Fibroblast of lung (primary cell): Measurements from ENCODE around the gene ASTN2. TPM values are rescaled to one million over a fixed set of nuclear protein-coding genes. Genes with fewer than 3 reads are reported as not detected.

Source experiments
- DNase-seq, 2 donors: peaks; one replicate each; pipeline versions ENCODE4 v3.0.0 to v3.0.0-alpha.2; 2010; ENCODE audit warnings: low read depth in 2 of 2
- H2AFZ ChIP-seq: 2 replicates; pipeline ENCODE4 v1.5.1; 2012; ENCODE audit warnings: low read length, control low read depth, inconsistent platforms
- H3K27ac ChIP-seq: 2 replicates; pipeline ENCODE4 v1.5.1; 2011; ENCODE audit warnings: low read length, control low read depth; ENCODE audit not compliant: insufficient read depth
- H3K27me3 ChIP-seq: 2 replicates; pipeline ENCODE4 v1.5.1; 2011; ENCODE audit warnings: mild to moderate bottlenecking, low read length; ENCODE audit not compliant: control insufficient read depth, insufficient read depth
- H3K36me3 ChIP-seq: 2 replicates; pipeline ENCODE4 v1.5.1; 2011; ENCODE audit warnings: low read length; ENCODE audit not compliant: control insufficient read depth, insufficient read depth
- H3K4me1 ChIP-seq: 2 replicates; pipeline ENCODE4 v1.5.1; 2011; ENCODE audit warnings: low read length; ENCODE audit not compliant: control insufficient read depth, insufficient read depth; ENCODE audit errors: extremely low read depth
- H3K4me2 ChIP-seq: 2 replicates; pipeline ENCODE4 v1.5.1; 2011; ENCODE audit warnings: low read length, control low read depth; ENCODE audit not compliant: insufficient read depth; ENCODE audit errors: extremely low read depth
- H3K4me3 ChIP-seq, 4 experiments: fragments of 200-600 bp in 1 of 4; sonication (generic) in 1 of 4; replicated peaks in 1 of 4; 2 replicates each; pipeline ENCODE4 v1.5.1; 2011 to 2016; ENCODE audit warnings: low read length in 4 of 4, low read depth in 3 of 4, mild to moderate bottlenecking in 3 of 4, control low read depth in 2 of 4, inconsistent platforms in 1 of 4, mixed read lengths in 1 of 4; ENCODE audit not compliant: insufficient read depth in 1 of 4; ENCODE audit errors: control extremely low read depth in 1 of 4
- H3K79me2 ChIP-seq: 2 replicates; pipeline ENCODE4 v1.5.1; 2012; ENCODE audit warnings: mild to moderate bottlenecking, low read length, inconsistent platforms; ENCODE audit not compliant: control insufficient read depth, insufficient read depth
- H3K9ac ChIP-seq: 2 replicates; pipeline ENCODE4 v1.5.1; 2011; ENCODE audit warnings: mild to moderate bottlenecking, low read length, control low read depth; ENCODE audit not compliant: insufficient read depth
- H3K9me3 ChIP-seq: 2 replicates; pipeline ENCODE4 v1.5.1; 2012; ENCODE audit warnings: low read depth, low read length; ENCODE audit not compliant: control insufficient read depth, insufficient read depth
- H4K20me1 ChIP-seq: 2 replicates; pipeline ENCODE4 v1.5.1; 2011; ENCODE audit warnings: low read length; ENCODE audit not compliant: control insufficient read depth, insufficient read depth; ENCODE audit errors: extremely low read depth
- CTCF ChIP-seq, 2 donors: IDR thresholded peaks in 1 of 2; conservative IDR thresholded peaks in 1 of 2; 1 replicate in 1 of 2; 2 replicates in 1 of 2; pipeline ENCODE4 v1.5.1; 2011 to 2012; ENCODE audit warnings: low read length in 2 of 2, control low read depth in 1 of 2, inconsistent platforms in 1 of 2, low read depth in 1 of 2, mild to moderate bottlenecking in 1 of 2
- EZH2 ChIP-seq: IDR thresholded peaks from 2 replicates; pipeline ENCODE4 v1.5.1; 2012; ENCODE audit warnings: low read length, control low read depth, mild to moderate bottlenecking; ENCODE audit errors: missing control alignments
- polyA plus RNA-seq, 2 donors: library from polyadenylated mRNA; depleted of rRNA in 1 of 2; stranded (reverse) in 1 of 2; unstranded in 1 of 2; fragments of >200 nt; gene quantifications; 2 replicates each; pipeline ENCODE4 v1.2.1, GENCODE V29; 2011 to 2012; ENCODE audit warnings: missing spikeins in 1 of 2
- total RNA-seq: library from RNA; depleted of rRNA; stranded (reverse); fragments of >200 nt; gene quantifications from 2 replicates; pipeline ENCODE4 v1.2.1, GENCODE V29; 2014

Gene ASTN2
- total and polyA plus RNA-seq, 2 donors (not counting 1 experiment from before 2014, with no cell fraction given) = 2.2 to 19.2 TPM

DNA sequence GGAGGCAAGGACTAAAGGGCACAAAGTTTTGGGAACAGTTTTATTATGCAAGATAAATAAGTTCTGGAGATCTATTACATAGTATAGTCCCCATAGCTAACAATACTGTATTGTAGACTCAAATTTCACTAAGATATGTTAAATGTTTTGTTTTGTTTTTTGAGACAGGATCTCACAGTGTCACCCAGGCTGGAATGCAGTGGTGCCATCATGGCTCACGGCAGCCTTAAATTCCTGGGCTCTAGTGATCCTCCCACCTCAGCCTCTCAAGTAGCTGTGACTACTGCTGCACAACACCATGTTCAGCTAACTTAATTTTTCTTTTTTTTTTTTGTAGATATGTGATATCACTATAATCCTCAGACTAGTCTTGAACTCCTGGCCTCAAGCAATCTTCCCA lies 618.2 kb downstream of the ASTN2 start:
- no peak for TF ChIP-seq EZH2

DNA sequence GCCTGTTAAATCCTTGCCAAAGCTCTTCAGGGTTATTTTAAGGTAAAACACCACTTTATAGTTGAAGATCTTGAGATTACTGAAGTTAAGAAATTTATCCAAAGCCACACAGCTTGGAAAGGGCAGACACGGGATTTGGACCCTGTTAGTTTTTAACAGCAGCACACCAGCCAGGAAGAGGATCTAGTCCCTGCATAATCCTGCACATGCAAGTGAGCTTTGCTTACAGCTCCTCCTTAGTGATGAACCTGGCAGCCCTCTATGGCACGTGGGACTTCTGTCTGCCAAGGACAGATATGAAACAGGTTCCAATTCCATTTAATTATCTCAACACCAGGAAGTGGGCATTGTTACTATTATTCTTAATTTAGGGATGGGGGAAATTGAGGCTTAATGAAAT lies 619.0 kb downstream of the ASTN2 start:
- Histone ChIP-seq H4K20me1 (no peaks in the 10 kb centered on the region), H3K4me2 (no peak overlapping the region), H3K4me3 (no peak overlapping the region), H2AFZ (no peak overlapping the region), H3K9ac (no peak overlapping the region), H3K27me3 (no peaks in the 10 kb centered on the region), H3K79me2 (no peaks in the 10 kb centered on the region), H3K4me1 (no peaks in the 10 kb centered on the region), H3K36me3 (no peaks in the 10 kb centered on the region), H3K27ac (no peak overlapping the region), H3K9me3 (no peaks in the 10 kb centered on the region)
- no peak for DNase-seq
- no peak for TF ChIP-seq EZH2
- no peak for TF ChIP-seq CTCF (conservative IDR thresholded peaks at IDR 0.05 in 1 of 2, IDR thresholded peaks at IDR 0.05 in 1 of 2; ENCODE audit: low read depth in 1 of 2, low read length in 2 of 2)

More for the DNA sequence above, 618.2 kb downstream of the ASTN2 start:
- Histone ChIP-seq H2AFZ (no peak overlapping the region), H3K79me2 (no peaks in the 10 kb centered on the region), H3K9me3 (no peaks in the 10 kb centered on the region), H3K36me3 (no peaks in the 10 kb centered on the region), H4K20me1 (no peaks in the 10 kb centered on the region), H3K4me2 (no peak overlapping the region), H3K27me3 (no peaks in the 10 kb centered on the region), H3K4me1 (no peaks in the 10 kb centered on the region), H3K27ac (no peak overlapping the region), H3K9ac (no peak overlapping the region), H3K4me3 (no peak overlapping the region)
- no peak for DNase-seq

GRCh38 chr9:116792271-116792670 lies 622.6 kb downstream of the ASTN2 start:
- Histone ChIP-seq H3K9ac (no peak overlapping the region), H3K36me3 (no peaks in the 10 kb centered on the region), H2AFZ (no peak overlapping the region), H3K79me2 (no peaks in the 10 kb centered on the region), H3K4me3 (no peak overlapping the region), H4K20me1 (no peaks in the 10 kb centered on the region), H3K4me2 (no peak overlapping the region), H3K27me3 (no peaks in the 10 kb centered on the region), H3K9me3 (no peaks in the 10 kb centered on the region), H3K27ac (no peak overlapping the region), H3K4me1 (no peaks in the 10 kb centered on the region)
- TF ChIP-seq EZH2 = no peak
- TF ChIP-seq CTCF (conservative IDR thresholded peaks at IDR 0.05 in 1 of 2, IDR thresholded peaks at IDR 0.05 in 1 of 2; ENCODE audit: low read depth in 1 of 2, low read length in 2 of 2) = no peak
- no peak for DNase-seq
